Measurements from ENCODE around the gene TMOD1. TPM values are rescaled to one million over a fixed set of nuclear protein-coding genes. Genes with fewer than 3 reads are reported as not detected.

TMOD1 gene
- total and polyA plus RNA-seq, 11 donors: 96.4 to 201 (median 158) TPM

- H3K27me3 ChIP-seq: no peaks in the 10 kb centered on the region
- peaks cover 0 to 68% (median 64%) of the 10 kb centered on the region in 9 donors for H3K36me3 ChIP-seq
- ATAC-seq (peak in 1 of 4 donors; percentile 5), DNase-seq (no peak)
- WGBS, 4 donors: 80 to 88% (median 84%) methylated on average over 8 of the region's 8 CpGs
- H3K4me1 ChIP-seq: peaks cover 0 to 61% (median 21%) of the 10 kb centered on the region in 12 donors
- no peak overlapping the region for H3K4me3 ChIP-seq
- H3K27ac ChIP-seq: peak overlapping the region in 10 of 12 donors; percentile 3 to 66 (median 38)
- TF ChIP-seq, protein P1, sequence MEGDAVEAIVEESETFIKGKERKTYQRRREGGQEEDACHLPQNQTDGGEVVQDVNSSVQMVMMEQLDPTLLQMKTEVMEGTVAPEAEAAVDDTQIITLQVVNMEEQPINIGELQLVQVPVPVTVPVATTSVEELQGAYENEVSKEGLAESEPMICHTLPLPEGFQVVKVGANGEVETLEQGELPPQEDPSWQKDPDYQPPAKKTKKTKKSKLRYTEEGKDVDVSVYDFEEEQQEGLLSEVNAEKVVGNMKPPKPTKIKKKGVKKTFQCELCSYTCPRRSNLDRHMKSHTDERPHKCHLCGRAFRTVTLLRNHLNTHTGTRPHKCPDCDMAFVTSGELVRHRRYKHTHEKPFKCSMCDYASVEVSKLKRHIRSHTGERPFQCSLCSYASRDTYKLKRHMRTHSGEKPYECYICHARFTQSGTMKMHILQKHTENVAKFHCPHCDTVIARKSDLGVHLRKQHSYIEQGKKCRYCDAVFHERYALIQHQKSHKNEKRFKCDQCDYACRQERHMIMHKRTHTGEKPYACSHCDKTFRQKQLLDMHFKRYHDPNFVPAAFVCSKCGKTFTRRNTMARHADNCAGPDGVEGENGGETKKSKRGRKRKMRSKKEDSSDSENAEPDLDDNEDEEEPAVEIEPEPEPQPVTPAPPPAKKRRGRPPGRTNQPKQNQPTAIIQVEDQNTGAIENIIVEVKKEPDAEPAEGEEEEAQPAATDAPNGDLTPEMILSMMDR (IDR thresholded peaks at IDR 0.05): no peak
- no peak for TF ChIP-seq POLR2A (IDR thresholded peaks at IDR 0.05)
- H3K9me3 ChIP-seq: no peaks in the 10 kb centered on the region
- intact Hi-C loops (cut with DNase I): loop anchor here in 4 of 10 donors (5.0 kb wide), 3 partner anchors 133 to 743 kb away; partner anchors contain the start of gene TDRD7 (in 1 of the 4)
Observed at GRCh38 chr9:97600531-97601227, 99.2 kb downstream of the TMOD1 start.

- WGBS, 4 donors: 74 to 82% (median 79%) methylated on average over 7 of the region's 7 CpGs
- peaks cover 0 to 75% (median 71%) of the 10 kb centered on the region in 9 donors for H3K36me3 ChIP-seq
- H3K27me3 ChIP-seq: no peaks in the 10 kb centered on the region
- intact Hi-C loops (cut with DNase I): loop anchor here in 4 of 10 donors (5.0 kb wide), 3 partner anchors 134 to 744 kb away; partner anchors contain the start of gene TDRD7 (in 1 of the 4)
- H3K9me3 ChIP-seq: no peaks in the 10 kb centered on the region
- H3K27ac ChIP-seq: peak overlapping the region in 10 of 12 donors; percentile 3 to 66 (median 44)
- DNase-seq (peak in 1 of 5 donors; percentile 36), ATAC-seq (peak; percentile 6 to 33 (median 21))
- no peak overlapping the region for H3K4me3 ChIP-seq
- peaks cover 0 to 56% (median 21%) of the 10 kb centered on the region in 12 donors for H3K4me1 ChIP-seq
- TF ChIP-seq, protein P1 (IDR thresholded peaks at IDR 0.05): no peak
- no peak for TF ChIP-seq POLR2A (IDR thresholded peaks at IDR 0.05)
Observed at GRCh38 chr9:97601228-97601898, 99.9 kb downstream of the TMOD1 start.

GRCh38 chr9:97602430-97602829 is 101.0 kb downstream of the TMOD1 start:
- ATAC-seq (peak; percentile 40 to 53 (median 46)), DNase-seq (peak in 3 of 5 donors; percentile 42 to 62 (median 56))
- TF ChIP-seq, protein P1 (IDR thresholded peaks at IDR 0.05): no peak
- TF ChIP-seq POLR2A (IDR thresholded peaks at IDR 0.05): no peak
- peaks cover 2 to 86% (median 82%) of the 10 kb centered on the region in 9 donors for H3K36me3 ChIP-seq
- H3K27ac ChIP-seq: peak overlapping the region in 10 of 12 donors; percentile 6 to 66 (median 44)
- no peak overlapping the region for H3K4me3 ChIP-seq
- no peaks in the 10 kb centered on the region for H3K27me3 ChIP-seq
- 45 to 54% (median 51%) methylated on average over 10 of the region's 10 CpGs for WGBS, 4 donors
- no peaks in the 10 kb centered on the region for H3K9me3 ChIP-seq
- H3K4me1 ChIP-seq: peaks cover 0 to 46% (median 21%) of the 10 kb centered on the region in 12 donors
- intact Hi-C loops (cut with DNase I): loop anchor here in 4 of 10 donors (5.0 kb wide), 3 partner anchors 135 to 745 kb away; partner anchors contain the start of gene TDRD7 (in 1 of the 4)
